COLO668 (cell line): Measurements from ENCODE around the gene TMEM87B.
"Not testable (repeated sequence)": the region's sequence is repeated elsewhere in the genome, so short reads cannot be mapped to it uniquely, and the experiment has no call there.

Source experiments
- DNase-seq: peaks from one replicate; lab custom pipeline; 2025; ENCODE audit not compliant: unreplicated experiment; lab: John Stamatoyannopoulos, UW

TMEM87B gene

GRCh38 chr2:112065486-112065885, 10.4 kb downstream of the TMEM87B start:
- DNase-seq = no peak

DNA sequence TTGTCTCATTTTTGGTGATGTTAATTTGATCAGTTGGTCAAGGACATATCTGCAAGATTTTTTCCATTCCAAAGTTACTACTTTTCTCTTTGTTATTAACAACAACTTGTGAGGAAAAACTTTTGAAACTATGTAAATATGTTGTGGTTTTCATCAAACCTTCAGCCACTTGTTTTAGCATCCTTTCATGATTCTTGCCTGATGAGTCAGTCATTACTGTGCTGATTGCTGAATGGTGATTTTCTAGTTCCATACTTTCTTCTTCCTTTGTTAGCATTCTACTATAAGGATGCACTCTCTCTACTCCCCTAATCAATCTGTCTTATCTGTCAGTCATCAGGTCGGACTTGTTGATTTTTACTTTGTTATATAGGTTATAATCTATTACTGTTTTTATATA, 10.9 kb downstream of the TMEM87B start:
- DNase-seq = no peak

DNA sequence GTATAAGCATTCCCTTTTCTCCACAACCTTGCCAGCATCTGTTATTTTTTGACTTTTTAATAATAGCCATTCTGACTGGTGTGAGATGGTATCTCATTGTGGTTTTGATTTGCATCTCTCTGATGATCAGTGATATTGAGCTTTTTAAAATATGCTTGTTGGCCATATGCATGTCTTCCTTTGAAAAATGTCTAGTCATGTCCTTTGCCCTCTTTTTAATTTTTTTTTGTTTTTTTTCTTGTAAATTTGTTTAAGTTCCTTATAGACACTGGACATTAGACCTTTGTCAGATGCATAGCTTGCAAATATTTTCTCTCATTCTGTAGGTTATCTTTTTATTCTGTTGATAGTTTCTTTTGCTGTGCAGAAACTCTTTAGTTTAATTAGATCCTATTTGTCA, 14.7 kb downstream of the TMEM87B start:
- DNase-seq = not testable (repeated sequence)

DNA sequence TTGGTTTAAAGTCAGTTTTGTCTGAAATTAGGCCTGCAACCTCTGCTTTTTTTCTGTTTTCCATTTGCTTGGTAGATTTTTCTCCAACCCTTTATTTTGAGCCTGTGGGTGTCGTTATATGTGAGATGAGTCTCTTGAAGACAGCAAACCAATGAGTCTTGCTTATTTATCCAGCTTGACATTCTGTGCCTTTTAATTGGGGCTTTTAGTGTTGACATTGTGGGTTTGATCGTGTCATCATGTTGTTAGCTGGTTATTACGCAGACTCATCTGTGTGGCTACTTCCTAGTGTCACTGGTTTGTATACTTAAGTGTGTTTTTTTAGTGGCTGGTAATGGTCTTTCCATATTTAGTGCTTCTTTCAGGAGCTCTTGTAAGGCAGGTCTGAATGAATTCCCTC, 18.8 kb downstream of the TMEM87B start:
- DNase-seq = no peak

DNA sequence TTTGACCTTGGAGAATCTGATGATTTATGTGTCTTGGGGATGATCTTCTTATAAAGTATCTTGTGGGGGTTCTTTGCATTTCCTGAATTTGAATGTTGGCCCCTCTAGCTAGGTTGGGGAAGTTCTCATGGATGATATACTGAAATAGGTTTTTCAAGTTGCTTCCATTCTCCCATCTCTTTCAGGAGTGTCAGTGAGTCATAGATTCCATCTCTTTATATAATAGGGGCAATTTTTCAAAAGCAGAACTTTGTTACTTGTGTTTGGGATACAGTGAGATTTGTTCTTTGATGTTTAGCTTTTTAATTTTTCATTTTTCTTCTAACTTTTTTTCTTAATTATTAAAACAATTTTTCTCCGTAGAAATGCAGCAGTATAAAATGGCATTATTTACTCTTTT, 19.4 kb downstream of the TMEM87B start:
- no peak for DNase-seq

- DNase-seq = no peak
Observed at GRCh38 chr2:112075490-112076260, 20.6 kb downstream of the TMEM87B start.

DNA sequence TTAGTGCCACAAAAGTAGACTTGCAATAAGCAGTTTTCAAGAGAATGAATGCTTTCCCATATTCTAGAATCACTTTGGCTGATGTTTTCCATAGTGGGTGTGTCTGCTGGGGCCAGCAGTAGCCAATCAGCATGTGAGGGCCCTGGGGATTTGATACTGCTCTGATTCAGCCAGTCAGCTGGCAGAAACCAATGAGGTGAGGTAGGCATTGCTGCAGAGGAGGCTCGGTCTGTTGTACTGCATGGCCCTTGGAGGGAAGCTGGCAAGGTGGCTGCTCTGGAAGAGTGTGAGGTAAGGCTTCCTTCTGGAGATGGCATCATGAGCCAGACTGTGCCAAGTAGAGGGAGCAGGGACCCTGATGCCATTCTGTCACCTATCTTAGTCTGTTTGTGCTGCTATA, 22.7 kb downstream of the TMEM87B start:
- DNase-seq = no peak

DNA sequence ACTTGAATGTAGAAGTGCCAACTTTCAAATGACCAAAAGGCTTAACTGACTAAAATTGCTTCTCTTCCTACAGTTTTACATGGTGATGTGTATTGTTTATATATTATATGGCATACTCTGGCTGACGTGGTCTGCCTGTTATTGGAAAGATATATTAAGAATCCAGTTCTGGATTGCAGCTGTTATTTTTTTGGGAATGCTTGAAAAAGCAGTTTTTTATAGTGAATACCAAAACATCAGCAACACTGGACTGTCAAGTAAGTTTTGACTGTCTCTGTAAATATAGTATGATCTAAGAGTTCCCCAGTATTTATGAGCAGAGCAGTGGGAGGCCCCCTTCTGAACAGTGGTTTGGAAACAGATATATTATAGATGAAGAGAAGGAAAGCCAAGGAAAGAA, 26.2 kb downstream of the TMEM87B start:
- DNase-seq = no peak

- no peak for DNase-seq
Observed at GRCh38 chr2:112084689-112085374, 29.8 kb downstream of the TMEM87B start.

- no peak for DNase-seq
Observed at GRCh38 chr2:112085375-112085730, 30.3 kb downstream of the TMEM87B start.

DNA sequence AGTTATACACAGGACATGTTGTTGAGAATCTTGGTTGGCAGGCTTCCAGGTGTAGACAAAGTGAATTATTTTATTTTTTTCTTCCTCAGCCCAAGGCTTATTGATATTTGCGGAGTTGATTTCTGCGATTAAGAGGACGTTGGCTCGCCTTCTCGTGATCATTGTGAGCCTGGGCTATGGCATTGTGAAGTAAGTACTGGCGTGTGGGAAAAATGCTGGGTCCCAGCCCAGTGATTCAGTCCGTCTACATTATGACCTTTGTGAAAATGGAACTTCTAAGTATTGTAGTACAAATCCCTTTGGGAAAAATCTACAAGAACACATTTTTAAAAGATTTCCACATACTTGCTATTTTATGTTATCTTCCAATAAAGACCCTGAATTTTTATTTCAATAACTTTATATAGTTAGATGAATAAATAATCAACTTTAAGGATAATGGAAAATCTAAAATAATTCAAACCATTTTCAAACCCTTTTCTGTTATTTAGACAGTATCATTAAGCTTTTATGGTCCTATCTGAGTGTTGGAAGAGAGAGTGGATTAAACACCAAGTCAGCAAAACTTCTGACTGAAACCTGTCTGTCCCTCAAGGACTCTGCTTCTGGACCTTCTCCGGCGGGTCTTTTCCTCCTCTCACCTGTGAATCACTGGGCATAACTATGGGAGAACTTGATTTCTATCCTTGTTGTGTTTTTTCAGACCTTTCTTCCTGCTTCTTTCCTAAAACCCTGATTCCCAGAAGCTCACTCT, 31.0 kb downstream of the TMEM87B start:
- no peak for DNase-seq

GRCh38 chr2:112087346-112088020, 32.4 kb downstream of the TMEM87B start:
- DNase-seq = no peak

DNA sequence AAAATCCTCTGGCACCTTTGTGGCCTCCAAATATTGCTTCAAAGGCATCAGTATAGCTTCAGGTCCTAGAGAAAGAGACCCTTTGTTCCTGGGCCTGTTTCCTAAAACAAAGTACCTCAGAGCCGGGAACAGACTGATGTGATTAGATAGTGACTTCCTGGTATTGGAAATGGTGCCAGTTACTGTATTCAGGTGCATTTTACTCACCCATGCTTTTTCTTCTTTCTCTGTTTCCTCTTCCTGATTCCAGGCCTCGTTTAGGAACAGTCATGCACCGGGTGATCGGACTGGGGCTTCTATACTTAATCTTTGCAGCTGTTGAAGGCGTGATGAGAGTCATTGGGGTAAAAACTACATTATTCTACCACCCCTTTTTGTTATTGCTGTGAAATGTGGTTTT, 34.3 kb downstream of the TMEM87B start:
- DNase-seq = no peak

- DNase-seq = no peak
Observed at GRCh38 chr2:112092286-112093041, 37.4 kb downstream of the TMEM87B start.

DNA sequence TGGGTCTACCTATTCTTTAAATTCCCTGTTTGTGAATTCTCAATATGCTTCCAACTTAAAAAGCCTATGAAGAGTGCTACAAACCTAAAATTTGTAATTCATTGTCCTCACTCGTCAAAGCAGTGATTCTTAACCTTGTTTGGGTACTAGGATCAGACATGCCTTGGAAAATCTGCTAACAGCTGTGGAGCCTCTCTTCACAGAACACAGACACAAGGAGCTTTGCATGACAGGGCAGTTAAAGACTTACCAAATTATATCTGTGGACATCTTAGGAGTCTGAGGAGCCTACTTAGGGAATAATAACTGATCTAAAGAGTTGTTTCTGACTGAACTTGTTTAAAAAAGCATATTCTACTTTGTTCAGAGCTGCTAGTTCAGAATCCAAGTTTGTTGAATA, 38.1 kb downstream of the TMEM87B start:
- no peak for DNase-seq

DNA sequence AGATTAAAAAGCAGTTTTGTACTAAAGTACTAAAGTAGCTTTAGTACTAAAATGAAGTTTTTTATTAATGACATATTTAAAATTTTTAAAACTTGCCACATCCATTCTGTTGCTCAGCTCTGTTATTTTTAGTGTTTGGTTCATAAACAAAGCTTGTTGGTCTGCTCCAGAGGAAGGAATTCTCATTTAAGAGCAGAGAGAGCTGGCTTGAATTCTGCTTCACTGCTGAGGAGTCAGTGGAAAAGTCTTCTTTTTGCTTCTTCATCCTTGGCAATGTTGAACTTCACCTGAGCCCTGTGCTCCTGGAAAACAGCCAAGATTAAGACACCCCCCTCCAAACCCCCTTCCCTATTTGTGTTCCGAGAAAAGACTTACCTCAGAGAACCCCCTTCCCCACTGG, 40.6 kb downstream of the TMEM87B start:
- DNase-seq = no peak

DNA sequence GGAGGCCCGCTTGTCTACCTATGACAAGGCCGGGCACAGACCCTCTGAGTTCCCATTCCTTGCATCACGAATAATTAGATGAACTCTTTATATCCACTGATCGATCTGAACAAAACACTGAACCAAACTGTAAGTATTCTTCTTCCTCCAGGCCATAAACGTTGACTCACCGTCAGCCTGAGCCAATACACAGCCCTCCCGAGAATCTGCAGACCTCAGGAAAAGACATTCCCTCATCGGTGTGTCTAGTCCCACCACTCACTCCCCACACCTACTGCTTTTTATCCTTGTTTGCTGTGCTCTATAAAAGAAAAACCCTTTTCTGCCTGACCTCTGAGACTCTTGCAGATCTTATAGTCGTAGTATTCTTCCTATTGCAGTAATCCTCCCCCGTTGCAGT, 41.0 kb downstream of the TMEM87B start:
- DNase-seq = no peak

DNA sequence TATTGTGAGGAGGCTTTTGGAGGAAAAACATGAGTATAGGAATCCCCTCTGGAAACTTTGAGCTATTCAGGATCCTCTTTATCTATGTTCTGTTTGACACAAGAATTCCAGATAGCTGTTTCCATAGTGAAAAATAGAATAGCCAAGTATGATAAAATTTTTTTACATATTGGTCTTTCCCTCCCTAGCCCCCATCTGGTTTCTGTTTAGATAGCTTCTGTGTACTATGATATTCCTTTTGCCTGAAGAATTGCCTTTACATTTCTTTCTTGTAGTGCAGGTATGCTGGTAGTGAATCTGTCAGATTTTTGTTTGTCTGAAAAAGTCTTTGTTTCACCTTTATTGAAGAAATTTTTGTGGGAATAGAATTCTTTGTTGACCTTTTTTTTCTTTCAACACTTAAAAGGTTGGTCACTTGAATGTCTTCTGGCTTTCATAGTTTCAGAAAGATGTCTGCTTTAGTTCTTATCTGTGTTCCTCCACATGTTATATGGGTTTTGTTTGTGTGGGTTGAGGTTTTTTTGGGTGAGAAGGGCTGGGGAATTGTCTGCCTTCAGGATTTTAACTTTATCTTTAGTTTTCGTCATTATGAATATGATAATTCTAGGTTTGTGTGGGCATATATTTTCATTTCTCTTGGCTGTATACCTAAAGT, 53.2 kb downstream of the TMEM87B start:
- no peak for DNase-seq

DNA sequence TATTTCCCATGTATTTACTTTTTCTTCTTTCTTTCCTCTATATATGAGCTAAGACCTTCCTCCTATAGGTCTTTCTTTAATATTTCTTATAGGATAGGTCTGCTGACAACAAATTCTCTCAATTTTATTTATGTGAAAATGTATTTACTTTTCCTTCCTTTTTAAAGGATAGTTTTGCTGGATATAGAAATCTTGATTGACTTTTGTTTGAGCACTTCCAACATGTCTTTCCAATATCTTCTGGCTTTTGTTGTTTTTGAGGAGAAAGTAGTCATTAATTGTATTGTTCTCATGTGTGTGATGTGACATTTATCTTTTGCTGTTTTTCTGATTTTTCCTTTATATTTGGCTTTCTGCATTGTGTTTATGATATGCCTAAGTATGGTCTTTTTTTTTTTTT, 54.2 kb downstream of the TMEM87B start:
- DNase-seq = no peak

- no peak for DNase-seq
Observed at GRCh38 chr2:112110966-112111365, 55.9 kb downstream of the TMEM87B start.
